HEK293T (cell line): ENCODE measurements around the gene BIN1.

Experiments
- CTCF ChIA-PET: fragments of 350-600 bp; formaldehyde crosslinking; extraction: SDS; loops from one replicate; lab custom pipeline; 2021; ENCODE audit warnings: antibody characterized with exemption, inconsistent platforms; lab: Yijun Ruan, JAX
- POLR2A ChIA-PET: fragments of 350-600 bp; formaldehyde crosslinking; extraction: SDS; loops from one replicate; lab custom pipeline; 2020; ENCODE audit warnings: antibody characterized with exemption, inconsistent platforms; lab: Yijun Ruan, JAX
- DNase-seq: peaks from one replicate; pipeline ENCODE4 v3.0.0; 2012; ENCODE audit warnings: mixed read lengths; ENCODE audit errors: extremely low spot score
- ARNT ChIP-seq: fragments of 450-650 bp; IDR thresholded peaks from 2 replicates; pipeline ENCODE4 v1.6.1; 2017; ENCODE audit warnings: mild to moderate bottlenecking
- BHLHE40 ChIP-seq: fragments of 450-650 bp; IDR thresholded peaks from 2 replicates; pipeline ENCODE4 v1.6.1; 2016; ENCODE audit warnings: mild to moderate bottlenecking, moderate library complexity, borderline replicate concordance
- CTBP1 ChIP-seq: fragments of 450-650 bp; IDR thresholded peaks from 2 replicates; pipeline ENCODE4 v1.6.1; 2016; ENCODE audit warnings: borderline replicate concordance
- ELF4 ChIP-seq: fragments of 450-650 bp; IDR thresholded peaks from 2 replicates; pipeline ENCODE4 v1.6.1; 2017; ENCODE audit warnings: antibody characterized with exemption
- FOXA1 ChIP-seq: fragments of 450-650 bp; IDR thresholded peaks from 2 replicates; pipeline ENCODE4 v1.6.1; 2016; ENCODE audit warnings: mild to moderate bottlenecking
- FOXK2 ChIP-seq: fragments of 450-650 bp; IDR thresholded peaks from 2 replicates; pipeline ENCODE4 v1.6.1; 2016; ENCODE audit warnings: mild to moderate bottlenecking
- FOXM1 ChIP-seq: fragments of 450-650 bp; IDR thresholded peaks from 2 replicates; pipeline ENCODE4 v1.6.1; 2017; ENCODE audit warnings: mild to moderate bottlenecking, borderline replicate concordance
- HDGF ChIP-seq: fragments of 450-650 bp; IDR thresholded peaks from 2 replicates; pipeline ENCODE4 v1.6.1; 2017; ENCODE audit warnings: antibody characterized with exemption, borderline replicate concordance
- L3MBTL2 ChIP-seq: fragments of 450-650 bp; conservative IDR thresholded peaks from 2 replicates; pipeline ENCODE4 v1.6.1; 2016; ENCODE audit warnings: mild to moderate bottlenecking
- LEF1 ChIP-seq: fragments of 450-650 bp; IDR thresholded peaks from 2 replicates; pipeline ENCODE4 v1.6.1; 2017; ENCODE audit warnings: mild to moderate bottlenecking, borderline replicate concordance
- NFRKB ChIP-seq: fragments of 450-650 bp; IDR thresholded peaks from 2 replicates; pipeline ENCODE4 v1.6.1; 2016; ENCODE audit warnings: mild to moderate bottlenecking, moderate library complexity
- PKNOX1 ChIP-seq: fragments of 450-650 bp; IDR thresholded peaks from 2 replicates; pipeline ENCODE4 v1.6.1; 2016
- SP1 ChIP-seq: fragments of 450-650 bp; IDR thresholded peaks from 2 replicates; pipeline ENCODE4 v1.6.1; 2017
- SUZ12 ChIP-seq: fragments of 450-650 bp; IDR thresholded peaks from 2 replicates; pipeline ENCODE4 v1.6.1; 2016; ENCODE audit warnings: mild to moderate bottlenecking
- TARDBP ChIP-seq: fragments of 450-650 bp; IDR thresholded peaks from 2 replicates; pipeline ENCODE4 v1.6.1; 2016
- ZNF384 ChIP-seq: fragments of 450-650 bp; IDR thresholded peaks from 2 replicates; pipeline ENCODE4 v1.6.1; 2016

BIN1 gene

GRCh38 chr2:127044165-127044718, 62.7 kb downstream of the BIN1 start:
- TF ChIP-seq ELF4 = no peak
- TF ChIP-seq CTBP1 = no peak
- TF ChIP-seq TARDBP = no peak; the same call in 1 of the 2 replicates
- no peak for TF ChIP-seq BHLHE40
- TF ChIP-seq FOXK2 = no peak
- TF ChIP-seq SUZ12 = no peak
- no peak for TF ChIP-seq SP1
- no peak for TF ChIP-seq LEF1
- TF ChIP-seq NFRKB = no peak
- TF ChIP-seq ARNT = no peak
- TF ChIP-seq FOXM1 = no peak
- TF ChIP-seq FOXA1 = no peak
- TF ChIP-seq PKNOX1 = no peak
- no peak for TF ChIP-seq L3MBTL2
- no peak for TF ChIP-seq HDGF
- no peak for TF ChIP-seq ZNF384
- DNase-seq = no peak
- ChIA-PET POLR2A (no interaction called here), CTCF (no interaction called here)

- CTCF ChIA-PET = no interaction called here
Measured at GRCh38 chr2:127043367-127044164, 63.4 kb downstream of the BIN1 start.

GRCh38 chr2:127041259-127041970, 65.5 kb downstream of the BIN1 start:
- POLR2A ChIA-PET = no interaction called here
- no peak for DNase-seq
- TF ChIP-seq PKNOX1 (peak; percentile 39; the same call in 1 of the 2 replicates), FOXK2 (no peak)
- CTCF ChIA-PET = interaction anchor here (1.1 to 1.2 kb wide), 2 partner anchors 9 to 26 kb away, joined by 3 to 4 read pairs; no protein-coding TSS in a partner anchor

More at GRCh38 chr2:127043367-127044164, 63.4 kb downstream of the BIN1 start:
- POLR2A ChIA-PET = no interaction called here
- TF ChIP-seq TARDBP (peak; percentile 58), ELF4 (no peak), FOXK2 (no peak)
- no peak for DNase-seq

GRCh38 chr2:127040169-127040568, 66.8 kb downstream of the BIN1 start:
- TF ChIP-seq ARNT = no peak
- TF ChIP-seq ZNF384 = no peak
- TF ChIP-seq LEF1 = no peak
- no peak for TF ChIP-seq PKNOX1
- TF ChIP-seq FOXM1 = no peak
- no peak for TF ChIP-seq TARDBP
- TF ChIP-seq FOXK2 = no peak
- no peak for TF ChIP-seq CTBP1
- TF ChIP-seq BHLHE40 = no peak
- no peak for TF ChIP-seq SP1
- TF ChIP-seq NFRKB = no peak
- no peak for TF ChIP-seq HDGF
- no peak for TF ChIP-seq FOXA1
- no peak for TF ChIP-seq ELF4
- TF ChIP-seq SUZ12 = no peak
- TF ChIP-seq L3MBTL2 = no peak
- DNase-seq = no peak
- ChIA-PET POLR2A (no interaction called here), CTCF (no interaction called here)

GRCh38 chr2:127039387-127040031, 67.4 kb downstream of the BIN1 start:
- TF ChIP-seq ELF4 = no peak
- TF ChIP-seq FOXK2 = no peak
- TF ChIP-seq HDGF = no peak
- no peak for TF ChIP-seq LEF1
- TF ChIP-seq CTBP1 = no peak
- TF ChIP-seq SUZ12 = no peak
- TF ChIP-seq TARDBP = no peak
- TF ChIP-seq ARNT = no peak
- no peak for TF ChIP-seq L3MBTL2
- TF ChIP-seq SP1 = no peak
- DNase-seq = no peak
- ChIA-PET POLR2A (no interaction called here), CTCF (no interaction called here)

- POLR2A ChIA-PET = no interaction called here
- TF ChIP-seq SP1 (no peak), PKNOX1 (no peak), ARNT (no peak), CTBP1 (no peak), ELF4 (no peak)
- no peak for DNase-seq
- CTCF ChIA-PET = no interaction called here
Measured at GRCh38 chr2:127037476-127037875, 69.5 kb downstream of the BIN1 start.
